Regular cardiac myocyte (primary cell): ENCODE measurements around the gene MAP7D3. TPM values are rescaled to one million over a fixed set of nuclear protein-coding genes. Genes with fewer than 3 reads are reported as not detected.

Experiments used
- total RNA-seq: library from RNA; depleted of rRNA; stranded (reverse); fragments of >200 nt; gene quantifications from 2 replicates; pipeline ENCODE4 v1.2.3, GENCODE V29; 2014

MAP7D3 gene, protein sequence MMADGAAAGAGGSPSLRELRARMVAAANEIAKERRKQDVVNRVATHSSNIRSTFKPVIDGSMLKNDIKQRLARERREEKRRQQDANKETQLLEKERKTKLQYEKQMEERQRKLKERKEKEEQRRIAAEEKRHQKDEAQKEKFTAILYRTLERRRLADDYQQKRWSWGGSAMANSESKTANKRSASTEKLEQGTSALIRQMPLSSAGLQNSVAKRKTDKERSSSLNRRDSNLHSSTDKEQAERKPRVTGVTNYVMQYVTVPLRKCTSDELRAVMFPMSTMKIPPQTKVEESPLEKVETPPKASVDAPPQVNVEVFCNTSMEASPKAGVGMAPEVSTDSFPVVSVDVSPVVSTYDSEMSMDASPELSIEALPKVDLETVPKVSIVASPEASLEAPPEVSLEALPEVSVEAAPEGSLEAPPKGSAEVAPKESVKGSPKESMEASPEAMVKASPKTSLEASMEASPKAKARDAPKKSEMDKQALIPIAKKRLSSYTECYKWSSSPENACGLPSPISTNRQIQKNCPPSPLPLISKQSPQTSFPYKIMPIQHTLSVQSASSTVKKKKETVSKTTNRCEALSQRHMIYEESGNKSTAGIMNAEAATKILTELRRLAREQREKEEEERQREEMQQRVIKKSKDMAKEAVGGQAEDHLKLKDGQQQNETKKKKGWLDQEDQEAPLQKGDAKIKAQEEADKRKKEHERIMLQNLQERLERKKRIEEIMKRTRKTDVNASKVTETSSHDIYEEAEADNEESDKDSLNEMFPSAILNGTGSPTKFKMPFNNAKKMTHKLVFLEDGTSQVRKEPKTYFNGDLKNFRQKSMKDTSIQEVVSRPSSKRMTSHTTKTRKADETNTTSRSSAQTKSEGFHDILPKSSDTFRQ
- total RNA-seq: 11.8 and 23.0 TPM in 2 replicates

DNA sequence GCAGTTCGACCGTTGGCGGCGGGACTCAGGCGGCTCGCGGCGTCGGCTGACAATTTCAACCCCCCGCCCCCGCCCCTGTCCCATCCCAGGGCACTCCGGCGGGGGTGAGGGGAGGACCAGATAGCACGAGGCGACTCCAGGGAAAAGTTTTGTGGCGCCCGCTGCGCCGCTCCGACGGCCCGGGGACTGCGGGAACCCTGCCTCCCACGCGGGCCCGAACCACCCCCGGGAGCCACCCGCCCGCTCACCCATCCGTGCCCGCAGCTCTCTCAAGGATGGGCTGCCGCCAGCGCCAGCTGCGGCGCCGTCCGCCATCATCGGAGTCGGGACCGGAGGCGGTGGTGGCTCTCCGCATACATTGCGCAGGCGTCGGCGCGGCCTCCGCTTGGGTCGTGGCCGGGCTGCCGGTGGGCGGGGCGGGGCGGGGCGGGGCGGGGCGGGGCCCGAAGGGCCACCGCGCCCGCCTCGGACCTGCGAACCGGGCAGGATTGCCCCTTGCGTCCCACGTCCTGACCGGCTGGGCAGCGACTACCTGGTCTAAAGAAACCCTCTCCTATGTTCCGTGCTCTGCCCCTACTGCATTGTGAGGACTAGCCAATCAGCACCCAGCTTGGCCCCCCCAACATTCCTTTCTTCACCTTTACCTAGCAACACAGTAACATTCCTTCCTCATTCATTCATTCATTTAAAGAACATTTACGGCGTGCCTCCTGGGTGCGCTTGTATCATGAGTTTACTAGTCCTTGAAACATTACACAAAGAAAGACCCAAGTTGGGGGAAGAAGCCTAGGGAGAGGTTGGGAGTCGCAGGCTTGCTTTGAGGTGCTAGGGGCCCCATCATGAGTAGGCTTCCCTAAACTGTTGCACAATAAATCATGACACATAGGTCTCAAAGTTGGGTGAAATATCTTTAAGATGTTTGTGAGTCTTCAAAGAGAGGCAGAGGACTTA is at the start of gene MAP7D3:
MAP7D3 (minus strand) TSS at position 360 of the 951 bp plus-strand sequence; CDS start at position 318, 42 bp downstream.

DNA sequence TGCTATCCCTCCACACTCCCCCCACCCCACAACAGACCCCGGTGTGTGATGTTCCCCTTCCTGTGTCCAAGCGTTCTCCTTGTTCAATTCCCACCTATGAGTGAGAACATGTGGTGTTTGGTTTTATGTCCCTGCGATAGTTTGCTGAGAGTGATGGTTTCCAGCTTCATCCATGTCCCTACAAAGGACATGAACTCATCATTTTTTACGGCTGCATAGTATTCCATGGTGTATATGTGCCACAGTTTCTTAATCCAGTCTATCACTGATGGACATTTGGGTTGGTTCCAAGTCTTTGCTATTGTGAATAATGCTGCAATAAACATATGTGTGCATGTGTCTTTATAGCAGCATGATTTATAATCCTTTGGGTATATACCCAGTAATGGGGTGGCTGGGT is 49.5 kb upstream of the MAP7D3 start, which contains the start of gene ADGRG4:
ADGRG4 (plus strand) TSS at position 243 of the 400 bp plus-strand sequence. CDS start 7,815 bp downstream, outside the sequence.

Other genes with a start within 250 kb of the MAP7D3 start
- gene FHL1, start 103.9 kb downstream of the MAP7D3 start, total RNA-seq: 48.3 and 114 TPM in 2 replicates
- not detected in 2 replicates for gene ADGRG4, start 49.6 kb upstream of the MAP7D3 start, total RNA-seq
- gene BRS3, start 236.5 kb upstream of the MAP7D3 start, total RNA-seq: not detected in 2 replicates
- 30.7 and 45.4 TPM in 2 replicates for gene HTATSF1, start 246.2 kb upstream of the MAP7D3 start, total RNA-seq